HepG2 (cell line): ENCODE data around the gene POLR1E. TPM values are rescaled to one million over a fixed set of nuclear protein-coding genes. Genes with fewer than 3 reads are reported as not detected.

Experiments used
- ATAC-seq: fragments of 200-7000 bp; cut with Tn5 transposase; 3 replicates; pipeline ENCODE4 v1.9.1; 2020; ENCODE audit warnings: mild to moderate bottlenecking, moderate library complexity
- BruUV-seq: library from RNA; stranded (reverse); fragments of 400-500 nt; replicated peaks from 2 replicates; lab custom pipeline; 2021; lab: Mats Ljungman, UMichigan
- CTCF ChIA-PET: fragments of 300-600 bp; formaldehyde crosslinking; extraction: SDS; loops from one replicate; lab custom pipeline; 2021; ENCODE audit warnings: low total read pairs, inconsistent platforms, low intra/inter-chr PET ratio; lab: Yijun Ruan, JAX
- POLR2A ChIA-PET: fragments of 350-600 bp; sonication (Branson Sonifier 250); formaldehyde crosslinking; loops from one replicate; lab custom pipeline; 2020; ENCODE audit warnings: antibody characterized with exemption, inconsistent platforms; lab: Yijun Ruan, JAX
- DNase-seq: peaks from one replicate; pipeline ENCODE4 v3.0.0-alpha.2; 2015; ENCODE audit warnings: low spot score
- FAIRE-seq: peaks from 3 replicates; lab custom pipeline; 2011; peaks lifted over from hg19 to GRCh38; lab: Jason Lieb, UNC
- H2AFZ ChIP-seq: one replicate; pipeline ENCODE4 v1.6.1; 2011; ENCODE audit warnings: low read length, inconsistent platforms
- H3K27ac ChIP-seq: fragments of 300-600 bp; 3 replicates; pipeline ENCODE4 v1.8.0; 2011; ENCODE audit warnings: mixed run types, mild to moderate bottlenecking, mixed read lengths, low read length, inconsistent platforms; ENCODE audit not compliant: insufficient read depth; ENCODE audit errors: extremely low read length
- H3K27me3 ChIP-seq, 2 experiments: fragments of 200-600 bp in 1 of 2; 2 replicates in 1 of 2; 3 replicates in 1 of 2; pipeline versions ENCODE4 v1.6.0 to v1.8.0; 2011; ENCODE audit warnings: low read length in 2 of 2, mild to moderate bottlenecking in 2 of 2, moderate library complexity in 2 of 2, inconsistent platforms in 1 of 2; ENCODE audit not compliant: insufficient read depth in 2 of 2, control insufficient read depth in 1 of 2
- H3K36me3 ChIP-seq, 2 experiments: fragments of 200-600 bp in 1 of 2; replicated peaks in 1 of 2; 2 replicates in 1 of 2; 3 replicates in 1 of 2; pipeline versions ENCODE4 v1.5.1 to v1.8.0; 2011; ENCODE audit warnings: low read length in 2 of 2, inconsistent platforms in 1 of 2; ENCODE audit not compliant: insufficient read depth in 2 of 2, control insufficient read depth in 1 of 2
- H3K4me1 ChIP-seq: 2 replicates; pipeline ENCODE4 v1.5.1; 2012; ENCODE audit warnings: low read length, inconsistent platforms; ENCODE audit not compliant: insufficient read depth
- H3K4me2 ChIP-seq: 2 replicates; pipeline ENCODE4 v1.6.0; 2011; ENCODE audit warnings: low read depth, low read length, inconsistent platforms
- H3K4me3 ChIP-seq, 3 experiments: fragments of 200-600 bp in 1 of 3; sonication (generic), shearing (Covaris generic) in 1 of 3; replicated peaks in 1 of 3; 2 replicates each; pipeline ENCODE4 v1.5.1; 2011 to 2016; ENCODE audit warnings: low read length in 3 of 3, inconsistent platforms in 2 of 3, low read depth in 2 of 3, mild to moderate bottlenecking in 2 of 3, control low read depth in 1 of 3, mixed read lengths in 1 of 3; ENCODE audit not compliant: insufficient read depth in 1 of 3
- H3K79me2 ChIP-seq: one replicate; pipeline ENCODE4 v1.6.1; 2011; ENCODE audit warnings: low read length, inconsistent platforms; ENCODE audit not compliant: insufficient read depth
- H3K9ac ChIP-seq: 2 replicates; pipeline ENCODE4 v1.6.0; 2011; ENCODE audit warnings: mild to moderate bottlenecking, low read depth, low read length, inconsistent platforms; ENCODE audit not compliant: insufficient read depth
- H3K9me3 ChIP-seq: 2 replicates; pipeline ENCODE4 v1.5.1; 2012; ENCODE audit warnings: mild to moderate bottlenecking, low read length
- H4K20me1 ChIP-seq: 2 replicates; pipeline ENCODE4 v1.6.0; 2011; ENCODE audit warnings: inconsistent platforms, mild to moderate bottlenecking, low read length, moderate library complexity; ENCODE audit not compliant: insufficient read depth
- CBX2 ChIP-seq, 2 experiments: fragments of 200-600 bp in 1 of 2; sonication (generic); formaldehyde crosslinking in 1 of 2; IDR thresholded peaks; 2 replicates each; pipeline versions ENCODE4 v1.7.0 to v1.8.1; 2018 to 2022; ENCODE audit warnings: low read depth in 2 of 2, low read length in 1 of 2, mild to moderate bottlenecking in 1 of 2, missing genetic modification reagents in 1 of 2
- EP300 ChIP-seq, 3 experiments: sonication (generic) in 1 of 3; formaldehyde crosslinking in 1 of 3; IDR thresholded peaks; 2 replicates each; pipeline versions ENCODE4 v1.5.1 to v1.6.1; 2011 to 2020; ENCODE audit warnings: low read depth in 2 of 3, low read length in 2 of 3, borderline replicate concordance in 1 of 3, improper control_type of control experiment in 1 of 3, mild to moderate bottlenecking in 1 of 3, missing genetic modification reagents in 1 of 3, moderate library complexity in 1 of 3
- POGK ChIP-seq: sonication (generic); formaldehyde crosslinking; conservative IDR thresholded peaks from 2 replicates; pipeline ENCODE4 v1.8.0; 2022; ENCODE audit warnings: mild to moderate bottlenecking, moderate library complexity, missing genetic modification reagents
- REST ChIP-seq, 2 experiments: IDR thresholded peaks; 2 replicates each; pipeline ENCODE4 v1.6.1; 2011 to 2012; ENCODE audit warnings: low read length in 2 of 2, borderline replicate concordance in 1 of 2, low read depth in 1 of 2, mild to moderate bottlenecking in 1 of 2, moderate library complexity in 1 of 2
- ZNF124 ChIP-seq: sonication (generic); formaldehyde crosslinking; IDR thresholded peaks from 2 replicates; pipeline ENCODE4 v1.4.0; 2020; ENCODE audit warnings: missing genetic modification reagents
- ZNF432 ChIP-seq: sonication (generic); formaldehyde crosslinking; IDR thresholded peaks from 2 replicates; pipeline ENCODE4 v1.5.0; 2020; ENCODE audit warnings: missing genetic modification reagents, mild to moderate bottlenecking, borderline replicate concordance
- ZNF510 ChIP-seq: sonication (generic); formaldehyde crosslinking; IDR thresholded peaks from 2 replicates; pipeline ENCODE4 v1.4.0; 2020; ENCODE audit warnings: low read depth, mild to moderate bottlenecking, missing genetic modification reagents
- ZNF598 ChIP-seq: sonication (generic); formaldehyde crosslinking; IDR thresholded peaks from 2 replicates; pipeline ENCODE4 v1.5.1; 2020; ENCODE audit warnings: mild to moderate bottlenecking, missing genetic modification reagents, borderline replicate concordance
- ZNF619 ChIP-seq: sonication (generic); formaldehyde crosslinking; IDR thresholded peaks from 2 replicates; pipeline ENCODE4 v1.4.0; 2020; ENCODE audit warnings: mild to moderate bottlenecking, missing genetic modification reagents
- ZNF660 ChIP-seq: sonication (generic); formaldehyde crosslinking; IDR thresholded peaks from 2 replicates; pipeline ENCODE4 v1.5.1; 2020; ENCODE audit warnings: mild to moderate bottlenecking, low read depth, missing genetic modification reagents, borderline replicate concordance
- ZNF678 ChIP-seq: sonication (generic); formaldehyde crosslinking; IDR thresholded peaks from 2 replicates; pipeline ENCODE4 v1.4.0; 2020; ENCODE audit warnings: mild to moderate bottlenecking, missing genetic modification reagents
- WGBS: methylation state at CpG from one replicate; pipeline ENCODE4 v1.1.6; 2017; ENCODE audit warnings: low lambda C conversion rate; 5-methylcytosine and 5-hydroxymethylcytosine counted together
- in situ Hi-C: cut with HindIII; loops from 2 replicates; pipeline ENCODE4 v1.10.0; 2017; ENCODE audit warnings: low pct_unique_long_range_greater_than_20kb; ENCODE audit not compliant: extremely low pct_ligation_motif_present
- intact Hi-C: fragments of 100-400 bp; cut with micrococcal nuclease; formaldehyde crosslinking; loops from one replicate; pipeline ENCODE4 v1.10.0; 2022; ENCODE audit not compliant: unreplicated experiment
- polyA plus RNA-seq, 8 experiments: library from polyadenylated mRNA; depleted of rRNA in 3 of 8; stranded (reverse) in 7 of 8; unstranded in 1 of 8; fragments of >200 nt; fragmentation: Illumina TruSeq in 4 of 8; extraction: Trizol in 4 of 8; gene quantifications; 2 replicates each; pipeline versions ENCODE4 v1.2.1 to v1.2.3, GENCODE V29; 2011 to 2016; ENCODE audit warnings: low read depth in 4 of 8, missing spikeins in 1 of 8, mixed read lengths in 1 of 8; ENCODE audit not compliant: insufficient read depth in 1 of 8
- total RNA-seq, 5 experiments: library from RNA; depleted of rRNA; stranded (reverse); fragments of >200 nt; fragmentation: Illumina TruSeq; extraction: Trizol; gene quantifications; 2 replicates each; pipeline ENCODE4 v1.2.3, GENCODE V29; 2016; ENCODE audit warnings: low read depth in 1 of 5

Gene POLR1E
- total and polyA plus RNA-seq, 2 of the 13 experiments (the other 11 are each of a cell fraction or from before 2014, with no cell fraction given), result 23.0 to 37.8 TPM

GRCh38 chr9:37451628-37452027 lies 34.1 kb upstream of the POLR1E start:
- no peak overlapping the region for H3K4me2 ChIP-seq
- BruUV-seq, result no TSS peak
- H3K9me3 ChIP-seq, result no peaks in the 10 kb centered on the region
- FAIRE-seq, result no peak
- 91% methylated on average over 3 of the region's 3 CpGs for WGBS
- no peak overlapping the region for H2AFZ ChIP-seq
- no peak overlapping the region for H3K4me3 ChIP-seq
- H3K9ac ChIP-seq, result no peak overlapping the region
- in situ Hi-C loops, result no loop called here
- H3K27me3 ChIP-seq, result no peaks in the 10 kb centered on the region
- H4K20me1 ChIP-seq, result peaks cover 36% of the 10 kb centered on the region
- intact Hi-C loops, result no loop called here
- POLR2A ChIA-PET, result no interaction called here
- CTCF ChIA-PET, result no interaction called here
- H3K79me2 ChIP-seq, result peaks cover 89% of the 10 kb centered on the region
- no peak overlapping the region for H3K27ac ChIP-seq
- H3K4me1 ChIP-seq, result peaks cover 57% of the 10 kb centered on the region
- DNase-seq, result no peak
- peaks cover 1 to 7% of the 10 kb centered on the region in 2 experiments; a peak in 1 of 5 replicates for H3K36me3 ChIP-seq
- ATAC-seq, result no peak
- TF ChIP-seq ZNF124 (CRISPR knock-in tag) (no peak), ZNF510 (CRISPR knock-in tag) (no peak), ZNF432 (CRISPR knock-in tag) (no peak), ZNF678 (no peak), CBX2 (IDR thresholded peaks at IDR 0.05; ENCODE audit: low read depth, low read length) (no peak), CBX2 (CRISPR knock-in tag; IDR thresholded peaks at IDR 0.05; ENCODE audit: low read depth) (no peak), REST (IDR thresholded peaks at IDR 0.05; ENCODE audit: borderline replicate concordance in 1 of 2, low read depth in 1 of 2, low read length in 2 of 2) (no peak), ZNF598 (CRISPR knock-in tag) (no peak), POGK (no peak), ZNF619 (CRISPR knock-in tag) (no peak), ZNF660 (CRISPR knock-in tag) (no peak), EP300 (IDR thresholded peaks at IDR 0.05; ENCODE audit: low read depth in 2 of 2, low read length in 2 of 2) (no peak), EP300 (CRISPR knock-in tag; IDR thresholded peaks at IDR 0.05; ENCODE audit: borderline replicate concordance) (no peak)
